Naive thymus-derived CD8-positive, alpha-beta T cell (primary cell): Measurements from ENCODE around the gene CTSD. TPM values are rescaled to one million over a fixed set of nuclear protein-coding genes. Genes with fewer than 3 reads are reported as not detected.

Experiments used
- ATAC-seq, 2 donors: fragments of 150-1000 bp; cut with Tn5 transposase in 1 of 2; sonication (Bioruptor Pico), chemical (Tn5 transposase) in 1 of 2; 1 replicate in 1 of 2; 2 replicates in 1 of 2; pipeline ENCODE4 v1.10.0; 2021; ENCODE audit warnings: mild to moderate bottlenecking in 2 of 2, moderate library complexity in 2 of 2
- POLR2A ChIA-PET: fragments of 350-600 bp; sonication (Branson Sonifier 250); formaldehyde crosslinking; loops from one replicate; lab custom pipeline; 2021; ENCODE audit warnings: antibody characterized with exemption; lab: Charles Lee
- DNase-seq, 10 donors: peaks; one replicate each; pipeline versions ENCODE4 v3.0.0 to v3.0.0-alpha.2; 2020 to 2022
- H3K27ac Mint-ChIP-seq, 10 donors: one replicate each; pipeline ENCODE4 v1.8.0; 2020 to 2022; ENCODE audit warnings: mild to moderate bottlenecking in 10 of 10, mixed read lengths in 10 of 10, moderate library complexity in 4 of 10, inconsistent platforms in 1 of 10
- H3K27me3 Mint-ChIP-seq, 5 donors: one replicate each; pipeline ENCODE4 v1.8.0; 2021 to 2022; ENCODE audit warnings: mixed read lengths in 5 of 5
- H3K36me3 Mint-ChIP-seq, 3 donors: one replicate each; pipeline ENCODE4 v1.8.0; 2020 to 2022; ENCODE audit warnings: mixed read lengths in 3 of 3, mild to moderate bottlenecking in 2 of 3, inconsistent platforms in 1 of 3
- H3K4me1 Mint-ChIP-seq, 4 donors: one replicate each; pipeline ENCODE4 v1.8.0; 2021 to 2022; ENCODE audit warnings: mixed read lengths in 4 of 4
- H3K4me3 Mint-ChIP-seq, 10 donors: one replicate each; pipeline ENCODE4 v1.8.0; 2020 to 2022; ENCODE audit warnings: mild to moderate bottlenecking in 10 of 10, mixed read lengths in 10 of 10, moderate library complexity in 6 of 10, inconsistent platforms in 1 of 10
- H3K9me3 Mint-ChIP-seq, 9 donors: one replicate each; pipeline ENCODE4 v1.8.0; 2020 to 2022; ENCODE audit warnings: mixed read lengths in 9 of 9, mild to moderate bottlenecking in 3 of 9, inconsistent platforms in 1 of 9, moderate library complexity in 1 of 9
- polyA plus RNA-seq, 3 donors: library from polyadenylated mRNA; unstranded; fragments of 300-500 nt; fragmentation: Illumina TruSeq; gene quantifications; one replicate each; pipeline ENCODE4 v1.2.3, GENCODE V29; 2021
- total RNA-seq, 8 experiments: library from RNA in 2 of 8; stranded (reverse) in 2 of 8; gene quantifications; one replicate each; pipeline ENCODE4 v1.2.3 and lab custom pipeline; 2021 to 2026

Gene CTSD
- total and polyA plus RNA-seq, 5 experiments from 2014 or later, result 134 to 203 (median 163) TPM

- peaks cover 0 to 4% (median 0%) of the 10 kb centered on the region in 3 donors for H3K36me3 Mint-ChIP-seq
- no peak overlapping the region for H3K27ac Mint-ChIP-seq
- peaks cover 5 to 11% (median 9%) of the 10 kb centered on the region in 4 donors for H3K4me1 Mint-ChIP-seq
- peaks cover 0 to 11% (median 3%) of the 10 kb centered on the region in 9 donors for H3K9me3 Mint-ChIP-seq
- ATAC-seq (no peak), DNase-seq (no peak)
- POLR2A ChIA-PET, result no interaction called here
- H3K27me3 Mint-ChIP-seq, result peaks cover 0 to 8% (median 2%) of the 10 kb centered on the region in 5 donors
- H3K4me3 Mint-ChIP-seq, result peak overlapping the region in 3 of 10 donors; percentile 12 to 78 (median 44)
Measured at GRCh38 chr11:1793081-1793480, 29.4 kb upstream of the CTSD start.

GRCh38 chr11:1792461-1792860, 28.7 kb upstream of the CTSD start:
- POLR2A ChIA-PET, result interaction anchor here (0.6 kb wide), 1 partner anchor 13 kb away, joined by 3 read pairs; no protein-coding TSS in a partner anchor
- peaks cover 0 to 11% (median 3%) of the 10 kb centered on the region in 9 donors for H3K9me3 Mint-ChIP-seq
- peaks cover 5 to 11% (median 9%) of the 10 kb centered on the region in 4 donors for H3K4me1 Mint-ChIP-seq

GRCh38 chr11:1791912-1792311, 28.2 kb upstream of the CTSD start:
- ATAC-seq, result no peak
- no peak for DNase-seq
- Mint-ChIP-seq H3K27ac (peak overlapping the region in 2 of 10 donors; percentile 14 to 15), H3K9me3 (peaks cover 0 to 11% (median 3%) of the 10 kb centered on the region in 9 donors), H3K4me3 (no peak overlapping the region), H3K27me3 (peaks cover 0 to 8% (median 2%) of the 10 kb centered on the region in 5 donors), H3K4me1 (peaks cover 5 to 11% (median 9%) of the 10 kb centered on the region in 4 donors), H3K36me3 (peaks cover 0 to 4% (median 0%) of the 10 kb centered on the region in 3 donors)
- POLR2A ChIA-PET, result no interaction called here

More at GRCh38 chr11:1792461-1792860, 28.7 kb upstream of the CTSD start:
- H3K4me3 Mint-ChIP-seq, result peak overlapping the region; percentile 26 to 80 (median 72)
- ATAC-seq (no peak), DNase-seq (no peak)
- H3K36me3 Mint-ChIP-seq, result peaks cover 0 to 4% (median 0%) of the 10 kb centered on the region in 3 donors
- peak overlapping the region in 5 of 10 donors; percentile 6 to 87 (median 39) for H3K27ac Mint-ChIP-seq
- peaks cover 0 to 8% (median 2%) of the 10 kb centered on the region in 5 donors for H3K27me3 Mint-ChIP-seq

- Mint-ChIP-seq H3K4me1 (peaks cover 0 to 12% (median 7%) of the 10 kb centered on the region in 4 donors), H3K36me3 (no peaks in the 10 kb centered on the region), H3K4me3 (no peak overlapping the region), H3K27me3 (no peaks in the 10 kb centered on the region), H3K9me3 (no peaks in the 10 kb centered on the region), H3K27ac (no peak overlapping the region)
- DNase-seq, result no peak
- ATAC-seq, result no peak
- POLR2A ChIA-PET, result no interaction called here
Measured at GRCh38 chr11:1786466-1786865, 22.7 kb upstream of the CTSD start.

GRCh38 chr11:1785749-1786413, 22.2 kb upstream of the CTSD start:
- POLR2A ChIA-PET, result no interaction called here
- DNase-seq, result no peak
- Mint-ChIP-seq H3K4me1 (peaks cover under 1 to 18% (median 8%) of the 10 kb centered on the region in 4 donors), H3K36me3 (no peaks in the 10 kb centered on the region), H3K9me3 (no peaks in the 10 kb centered on the region), H3K27ac (peak overlapping the region in 1 of 10 donors; percentile 13), H3K27me3 (no peaks in the 10 kb centered on the region), H3K4me3 (no peak overlapping the region)
- ATAC-seq, result no peak

GRCh38 chr11:1784761-1785650, 21.3 kb upstream of the CTSD start:
- Mint-ChIP-seq H3K9me3 (no peaks in the 10 kb centered on the region), H3K27ac (peak overlapping the region in 1 of 10 donors; percentile 81)
- POLR2A ChIA-PET, result no interaction called here

GRCh38 chr11:1783725-1784529, 20.2 kb upstream of the CTSD start:
- Mint-ChIP-seq H3K9me3 (no peaks in the 10 kb centered on the region), H3K4me1 (peaks cover 3 to 32% (median 8%) of the 10 kb centered on the region in 4 donors), H3K27me3 (no peaks in the 10 kb centered on the region), H3K27ac (peak overlapping the region in 1 of 10 donors; percentile 27), H3K36me3 (no peaks in the 10 kb centered on the region), H3K4me3 (no peak overlapping the region)
- ATAC-seq (no peak), DNase-seq (no peak)
- POLR2A ChIA-PET, result no interaction called here

More at GRCh38 chr11:1784761-1785650, 21.3 kb upstream of the CTSD start:
- H3K36me3 Mint-ChIP-seq, result no peaks in the 10 kb centered on the region
- ATAC-seq (no peak), DNase-seq (peak in 1 of 10 donors; percentile 49)
- H3K4me3 Mint-ChIP-seq, result no peak overlapping the region
- peaks cover 3 to 26% (median 8%) of the 10 kb centered on the region in 4 donors for H3K4me1 Mint-ChIP-seq
- no peaks in the 10 kb centered on the region for H3K27me3 Mint-ChIP-seq

- H3K27ac Mint-ChIP-seq, result no peak overlapping the region
- peaks cover 3 to 32% (median 8%) of the 10 kb centered on the region in 4 donors for H3K4me1 Mint-ChIP-seq
- ATAC-seq, result no peak
- no peak overlapping the region for H3K4me3 Mint-ChIP-seq
- no peaks in the 10 kb centered on the region for H3K36me3 Mint-ChIP-seq
- DNase-seq, result no peak
- H3K9me3 Mint-ChIP-seq, result no peaks in the 10 kb centered on the region
- H3K27me3 Mint-ChIP-seq, result no peaks in the 10 kb centered on the region
- POLR2A ChIA-PET, result no interaction called here
Measured at GRCh38 chr11:1782831-1783724, 19.4 kb upstream of the CTSD start.

GRCh38 chr11:1782031-1782590, 18.4 kb upstream of the CTSD start:
- no peak overlapping the region for H3K27ac Mint-ChIP-seq
- POLR2A ChIA-PET, result interaction anchor here (1.4 kb wide), 1 partner anchor 20 kb away, joined by 3 read pairs; no protein-coding TSS in a partner anchor
- H3K4me3 Mint-ChIP-seq, result peak overlapping the region in 1 of 10 donors; percentile 15

GRCh38 chr11:1781593-1781975, 17.9 kb upstream of the CTSD start:
- Mint-ChIP-seq H3K27me3 (peaks cover 0 to 2% (median 0%) of the 10 kb centered on the region in 5 donors), H3K36me3 (no peaks in the 10 kb centered on the region), H3K4me1 (peaks cover 3 to 35% (median 8%) of the 10 kb centered on the region in 4 donors), H3K27ac (no peak overlapping the region), H3K4me3 (no peak overlapping the region), H3K9me3 (no peaks in the 10 kb centered on the region)
- DNase-seq (no peak), ATAC-seq (no peak)
- POLR2A ChIA-PET, result interaction anchor here (1.4 kb wide), 1 partner anchor 19 kb away, joined by 3 read pairs; no protein-coding TSS in a partner anchor

More at GRCh38 chr11:1782031-1782590, 18.4 kb upstream of the CTSD start:
- H3K36me3 Mint-ChIP-seq, result no peaks in the 10 kb centered on the region
- H3K4me1 Mint-ChIP-seq, result peaks cover 3 to 35% (median 8%) of the 10 kb centered on the region in 4 donors
- ATAC-seq (no peak), DNase-seq (peak in 1 of 10 donors; percentile 40)
- no peaks in the 10 kb centered on the region for H3K27me3 Mint-ChIP-seq
- H3K9me3 Mint-ChIP-seq, result no peaks in the 10 kb centered on the region
